GM12878 (cell line): Measurements from ENCODE around the gene FGFR2.

Experiments used
- TF ChIP-seq, protein P1 (sequence below): IDR thresholded peaks from 2 replicates; pipeline ENCODE4 v1.6.1; 2012; ENCODE audit warnings: low read depth, low read length, improper control_type of control experiment
- TF ChIP-seq, protein P2 (sequence below): IDR thresholded peaks from 2 replicates; pipeline ENCODE4 v1.6.1; 2012; ENCODE audit warnings: low read depth, low read length, improper control_type of control experiment

DNA sequence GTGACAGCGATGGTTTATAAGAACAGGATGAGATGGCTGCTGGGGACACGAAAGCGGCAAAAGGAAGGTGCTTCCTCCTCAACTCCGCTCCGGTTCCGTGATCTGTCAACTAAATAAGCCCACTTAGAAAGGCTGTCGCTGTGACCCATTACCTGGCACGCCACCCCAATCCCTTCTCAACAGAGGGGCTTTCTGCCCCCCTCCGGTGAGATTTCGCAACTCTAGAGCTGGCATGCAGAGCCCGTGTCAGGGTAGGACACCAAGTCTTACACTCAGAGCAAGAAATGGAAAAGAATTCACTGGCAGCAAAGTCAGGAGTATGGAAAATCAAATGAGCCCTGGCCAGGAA, 66.4 kb downstream of the FGFR2 start:
- TF ChIP-seq, protein P1, sequence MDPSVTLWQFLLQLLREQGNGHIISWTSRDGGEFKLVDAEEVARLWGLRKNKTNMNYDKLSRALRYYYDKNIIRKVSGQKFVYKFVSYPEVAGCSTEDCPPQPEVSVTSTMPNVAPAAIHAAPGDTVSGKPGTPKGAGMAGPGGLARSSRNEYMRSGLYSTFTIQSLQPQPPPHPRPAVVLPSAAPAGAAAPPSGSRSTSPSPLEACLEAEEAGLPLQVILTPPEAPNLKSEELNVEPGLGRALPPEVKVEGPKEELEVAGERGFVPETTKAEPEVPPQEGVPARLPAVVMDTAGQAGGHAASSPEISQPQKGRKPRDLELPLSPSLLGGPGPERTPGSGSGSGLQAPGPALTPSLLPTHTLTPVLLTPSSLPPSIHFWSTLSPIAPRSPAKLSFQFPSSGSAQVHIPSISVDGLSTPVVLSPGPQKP: no peak
- TF ChIP-seq, protein P2, sequence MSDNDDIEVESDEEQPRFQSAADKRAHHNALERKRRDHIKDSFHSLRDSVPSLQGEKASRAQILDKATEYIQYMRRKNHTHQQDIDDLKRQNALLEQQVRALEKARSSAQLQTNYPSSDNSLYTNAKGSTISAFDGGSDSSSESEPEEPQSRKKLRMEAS: no peak
